SU-DHL-6 (cell line): ENCODE measurements around the gene WFIKKN2.

ENCODE experiments used
- CTCF ChIP-seq: fragments of 200-600 bp; sonication (generic); IDR thresholded peaks from one replicate; pipeline ENCODE4 v1.5.1; 2017; ENCODE audit warnings: antibody characterized with exemption, mild to moderate bottlenecking, low read length, moderate library complexity; ENCODE audit not compliant: insufficient read depth, poor library complexity, severe bottlenecking
- EZH2phosphoT487 ChIP-seq: fragments of 200-600 bp; sonication (generic), shearing (Covaris generic); conservative IDR thresholded peaks from 2 replicates; pipeline ENCODE4 v1.6.1; 2018; ENCODE audit warnings: mild to moderate bottlenecking, antibody characterized with exemption, low read length, moderate library complexity, mixed read lengths

GRCh38 chr17:50841277-50841948 is 6.0 kb downstream of the WFIKKN2 start:
- TF ChIP-seq CTCF (no peak), EZH2phosphoT487 (no peak)
